Fibroblast of lung (primary cell): ENCODE results near the gene MPDU1. TPM values are rescaled to one million over a fixed set of nuclear protein-coding genes. Genes with fewer than 3 reads are reported as not detected.
A peak's percentile ranks its signal among the peaks of the same experiment; 100 is the strongest.
"Not testable (repeated sequence)": the region's sequence is repeated elsewhere in the genome, so short reads cannot be mapped to it uniquely, and the experiment has no call there.

Experiments
- DNase-seq, 2 donors: peaks; one replicate each; pipeline versions ENCODE4 v3.0.0 to v3.0.0-alpha.2; 2010; ENCODE audit warnings: low read depth in 2 of 2
- H2AFZ ChIP-seq: 2 replicates; pipeline ENCODE4 v1.5.1; 2012; ENCODE audit warnings: low read length, control low read depth, inconsistent platforms
- H3K27ac ChIP-seq: 2 replicates; pipeline ENCODE4 v1.5.1; 2011; ENCODE audit warnings: low read length, control low read depth; ENCODE audit not compliant: insufficient read depth
- H3K27me3 ChIP-seq: 2 replicates; pipeline ENCODE4 v1.5.1; 2011; ENCODE audit warnings: mild to moderate bottlenecking, low read length; ENCODE audit not compliant: control insufficient read depth, insufficient read depth
- H3K36me3 ChIP-seq: 2 replicates; pipeline ENCODE4 v1.5.1; 2011; ENCODE audit warnings: low read length; ENCODE audit not compliant: control insufficient read depth, insufficient read depth
- H3K4me1 ChIP-seq: 2 replicates; pipeline ENCODE4 v1.5.1; 2011; ENCODE audit warnings: low read length; ENCODE audit not compliant: control insufficient read depth, insufficient read depth; ENCODE audit errors: extremely low read depth
- H3K4me2 ChIP-seq: 2 replicates; pipeline ENCODE4 v1.5.1; 2011; ENCODE audit warnings: low read length, control low read depth; ENCODE audit not compliant: insufficient read depth; ENCODE audit errors: extremely low read depth
- H3K4me3 ChIP-seq, 4 experiments: fragments of 200-600 bp in 1 of 4; sonication (generic) in 1 of 4; replicated peaks in 1 of 4; 2 replicates each; pipeline ENCODE4 v1.5.1; 2011 to 2016; ENCODE audit warnings: low read length in 4 of 4, low read depth in 3 of 4, mild to moderate bottlenecking in 3 of 4, control low read depth in 2 of 4, inconsistent platforms in 1 of 4, mixed read lengths in 1 of 4; ENCODE audit not compliant: insufficient read depth in 1 of 4; ENCODE audit errors: control extremely low read depth in 1 of 4
- H3K79me2 ChIP-seq: 2 replicates; pipeline ENCODE4 v1.5.1; 2012; ENCODE audit warnings: mild to moderate bottlenecking, low read length, inconsistent platforms; ENCODE audit not compliant: control insufficient read depth, insufficient read depth
- H3K9ac ChIP-seq: 2 replicates; pipeline ENCODE4 v1.5.1; 2011; ENCODE audit warnings: mild to moderate bottlenecking, low read length, control low read depth; ENCODE audit not compliant: insufficient read depth
- H3K9me3 ChIP-seq: 2 replicates; pipeline ENCODE4 v1.5.1; 2012; ENCODE audit warnings: low read depth, low read length; ENCODE audit not compliant: control insufficient read depth, insufficient read depth
- H4K20me1 ChIP-seq: 2 replicates; pipeline ENCODE4 v1.5.1; 2011; ENCODE audit warnings: low read length; ENCODE audit not compliant: control insufficient read depth, insufficient read depth; ENCODE audit errors: extremely low read depth
- CTCF ChIP-seq, 2 donors: IDR thresholded peaks in 1 of 2; conservative IDR thresholded peaks in 1 of 2; 1 replicate in 1 of 2; 2 replicates in 1 of 2; pipeline ENCODE4 v1.5.1; 2011 to 2012; ENCODE audit warnings: low read length in 2 of 2, control low read depth in 1 of 2, inconsistent platforms in 1 of 2, low read depth in 1 of 2, mild to moderate bottlenecking in 1 of 2
- EZH2 ChIP-seq: IDR thresholded peaks from 2 replicates; pipeline ENCODE4 v1.5.1; 2012; ENCODE audit warnings: low read length, control low read depth, mild to moderate bottlenecking; ENCODE audit errors: missing control alignments
- polyA plus RNA-seq, 2 donors: library from polyadenylated mRNA; depleted of rRNA in 1 of 2; stranded (reverse) in 1 of 2; unstranded in 1 of 2; fragments of >200 nt; gene quantifications; 2 replicates each; pipeline ENCODE4 v1.2.1, GENCODE V29; 2011 to 2012; ENCODE audit warnings: missing spikeins in 1 of 2
- total RNA-seq: library from RNA; depleted of rRNA; stranded (reverse); fragments of >200 nt; gene quantifications from 2 replicates; pipeline ENCODE4 v1.2.1, GENCODE V29; 2014

MPDU1 gene
- total and polyA plus RNA-seq, 2 donors (not counting 1 experiment from before 2014, with no cell fraction given) = 51.9 to 107 TPM

- no peak overlapping the region for H3K4me3 ChIP-seq
Measured at GRCh38 chr17:7623661-7624060, 40.0 kb downstream of the MPDU1 start.

GRCh38 chr17:7625749-7626148, 42.1 kb downstream of the MPDU1 start:
- H3K27me3 ChIP-seq, H3K9me3 ChIP-seq, DNase-seq, H3K36me3 ChIP-seq, H3K79me2 ChIP-seq, H3K4me3 ChIP-seq, H2AFZ ChIP-seq, H4K20me1 ChIP-seq, H3K4me2 ChIP-seq, H3K27ac ChIP-seq, H3K4me1 ChIP-seq, H3K9ac ChIP-seq: not testable (repeated sequence)

More at GRCh38 chr17:7623661-7624060, 40.0 kb downstream of the MPDU1 start:
- H3K36me3 ChIP-seq = no peaks in the 10 kb centered on the region
- no peak overlapping the region for H2AFZ ChIP-seq
- no peak for TF ChIP-seq EZH2
- no peak for TF ChIP-seq CTCF (conservative IDR thresholded peaks at IDR 0.05 in 1 of 2, IDR thresholded peaks at IDR 0.05 in 1 of 2; ENCODE audit: low read depth in 1 of 2, low read length in 2 of 2)
- peaks cover 3% of the 10 kb centered on the region for H3K27me3 ChIP-seq
- H4K20me1 ChIP-seq = no peaks in the 10 kb centered on the region
- DNase-seq = no peak
- no peak overlapping the region for H3K4me2 ChIP-seq
- H3K79me2 ChIP-seq = peaks cover 8% of the 10 kb centered on the region
- H3K9ac ChIP-seq = no peak overlapping the region
- no peaks in the 10 kb centered on the region for H3K9me3 ChIP-seq
- H3K4me1 ChIP-seq = peaks cover 5% of the 10 kb centered on the region
- no peak overlapping the region for H3K27ac ChIP-seq

GRCh38 chr17:7626307-7626706, 42.7 kb downstream of the MPDU1 start:
- Histone ChIP-seq H4K20me1 (no peaks in the 10 kb centered on the region), H3K27ac (no peak overlapping the region), H3K36me3 (no peaks in the 10 kb centered on the region), H3K4me2 (peak overlapping the region; percentile 95), H3K4me3 (peak overlapping the region in 3 of 4 experiments; percentile 62 to 86 (median 80)), H3K9ac (no peak overlapping the region), H3K79me2 (peaks cover 8% of the 10 kb centered on the region), H3K27me3 (no peaks in the 10 kb centered on the region), H3K4me1 (peaks cover 5% of the 10 kb centered on the region), H2AFZ (no peak overlapping the region), H3K9me3 (no peaks in the 10 kb centered on the region)
- no peak for TF ChIP-seq EZH2
- TF ChIP-seq CTCF (conservative IDR thresholded peaks at IDR 0.05 in 1 of 2, IDR thresholded peaks at IDR 0.05 in 1 of 2; ENCODE audit: low read depth in 1 of 2, low read length in 2 of 2) = no peak
- DNase-seq = no peak
